ENCODE data around the gene CAMKV.
A peak's percentile ranks its signal among the peaks of the same experiment; 100 is the strongest.

The CAMKV gene

GRCh38 chr3:49899815-49900214, 30.1 kb upstream of the CAMKV start:
- no peaks in the 10 kb centered on the region for H3K9me3 ChIP-seq (ENCODE audit: severe bottlenecking)
- H3K36me3 ChIP-seq: no peaks in the 10 kb centered on the region
- no peaks in the 10 kb centered on the region for H3K27me3 ChIP-seq (ENCODE audit: insufficient read depth, low read depth, severe bottlenecking)
- peak; percentile 63 for DNase-seq
- TF ChIP-seq, protein P1, sequence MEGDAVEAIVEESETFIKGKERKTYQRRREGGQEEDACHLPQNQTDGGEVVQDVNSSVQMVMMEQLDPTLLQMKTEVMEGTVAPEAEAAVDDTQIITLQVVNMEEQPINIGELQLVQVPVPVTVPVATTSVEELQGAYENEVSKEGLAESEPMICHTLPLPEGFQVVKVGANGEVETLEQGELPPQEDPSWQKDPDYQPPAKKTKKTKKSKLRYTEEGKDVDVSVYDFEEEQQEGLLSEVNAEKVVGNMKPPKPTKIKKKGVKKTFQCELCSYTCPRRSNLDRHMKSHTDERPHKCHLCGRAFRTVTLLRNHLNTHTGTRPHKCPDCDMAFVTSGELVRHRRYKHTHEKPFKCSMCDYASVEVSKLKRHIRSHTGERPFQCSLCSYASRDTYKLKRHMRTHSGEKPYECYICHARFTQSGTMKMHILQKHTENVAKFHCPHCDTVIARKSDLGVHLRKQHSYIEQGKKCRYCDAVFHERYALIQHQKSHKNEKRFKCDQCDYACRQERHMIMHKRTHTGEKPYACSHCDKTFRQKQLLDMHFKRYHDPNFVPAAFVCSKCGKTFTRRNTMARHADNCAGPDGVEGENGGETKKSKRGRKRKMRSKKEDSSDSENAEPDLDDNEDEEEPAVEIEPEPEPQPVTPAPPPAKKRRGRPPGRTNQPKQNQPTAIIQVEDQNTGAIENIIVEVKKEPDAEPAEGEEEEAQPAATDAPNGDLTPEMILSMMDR (IDR thresholded peaks at IDR 0.05; ENCODE audit: low read depth, low read length): peak; percentile 83
- no peak overlapping the region for H3K4me3 ChIP-seq (ENCODE audit: low read depth, low read length)
- no peak overlapping the region for H3K27ac ChIP-seq

- Histone ChIP-seq H3K27ac (no peak overlapping the region), H3K36me3 (no peaks in the 10 kb centered on the region), H3K4me3 (ENCODE audit: low read depth, low read length) (no peak overlapping the region), H3K27me3 (ENCODE audit: insufficient read depth, low read depth, severe bottlenecking) (no peaks in the 10 kb centered on the region), H3K9me3 (ENCODE audit: severe bottlenecking) (no peaks in the 10 kb centered on the region)
- no peak for DNase-seq
- TF ChIP-seq, protein P1 (IDR thresholded peaks at IDR 0.05; ENCODE audit: low read depth, low read length): peak; percentile 36
These were observed 29.3 kb upstream of the CAMKV start for GRCh38 chr3:49898991-49899390.

DNA sequence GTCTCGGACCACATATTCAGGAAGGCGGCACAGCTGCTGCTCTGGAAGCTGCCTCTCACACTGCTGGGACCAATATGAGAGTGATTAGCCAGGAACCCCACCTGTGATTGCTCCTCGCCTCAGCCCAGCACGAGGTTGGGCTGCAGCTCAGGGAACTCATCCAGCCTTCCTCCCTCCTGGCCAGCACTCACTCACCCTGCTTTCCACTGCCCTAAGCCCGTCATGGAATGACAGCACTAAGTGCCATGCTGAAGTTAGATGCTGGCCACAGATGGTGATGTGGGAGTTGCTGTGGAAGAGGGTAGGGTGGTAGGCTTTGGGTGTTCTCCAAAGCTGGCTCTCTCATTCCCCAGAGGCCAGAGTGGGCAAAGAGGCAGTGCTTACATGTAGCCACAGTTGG, 26.6 kb upstream of the CAMKV start:
- no peak overlapping the region for H3K27ac ChIP-seq
- TF ChIP-seq, protein P1 (IDR thresholded peaks at IDR 0.05; ENCODE audit: low read depth, low read length): no peak
- no peak for DNase-seq

GRCh38 chr3:49895791-49896190, 26.1 kb upstream of the CAMKV start:
- Histone ChIP-seq H3K36me3 (no peaks in the 10 kb centered on the region), H3K27me3 (ENCODE audit: insufficient read depth, low read depth, severe bottlenecking) (no peaks in the 10 kb centered on the region), H3K9me3 (ENCODE audit: severe bottlenecking) (no peaks in the 10 kb centered on the region), H3K4me3 (ENCODE audit: low read depth, low read length) (no peak overlapping the region), H3K27ac (no peak overlapping the region)
- DNase-seq: no peak
- TF ChIP-seq, protein P1 (IDR thresholded peaks at IDR 0.05; ENCODE audit: low read depth, low read length): no peak

More for the DNA sequence above, 26.6 kb upstream of the CAMKV start:
- Histone ChIP-seq H3K4me3 (ENCODE audit: low read depth, low read length) (no peak overlapping the region), H3K9me3 (ENCODE audit: severe bottlenecking) (no peaks in the 10 kb centered on the region), H3K27me3 (ENCODE audit: insufficient read depth, low read depth, severe bottlenecking) (no peaks in the 10 kb centered on the region), H3K36me3 (no peaks in the 10 kb centered on the region)

GRCh38 chr3:49889296-49889695, 19.6 kb upstream of the CAMKV start:
- Histone ChIP-seq H3K36me3 (no peaks in the 10 kb centered on the region), H3K4me3 (ENCODE audit: low read depth, low read length) (no peak overlapping the region), H3K9me3 (ENCODE audit: severe bottlenecking) (no peaks in the 10 kb centered on the region), H3K27ac (peak overlapping the region; percentile 55), H3K27me3 (ENCODE audit: insufficient read depth, low read depth, severe bottlenecking) (no peaks in the 10 kb centered on the region)
- TF ChIP-seq, protein P1 (IDR thresholded peaks at IDR 0.05; ENCODE audit: low read depth, low read length): no peak
- no peak for DNase-seq

GRCh38 chr3:49886922-49887265, 17.2 kb upstream of the CAMKV start:
- no peaks in the 10 kb centered on the region for H3K36me3 ChIP-seq
- TF ChIP-seq, protein P1 (IDR thresholded peaks at IDR 0.05; ENCODE audit: low read depth, low read length): no peak
- no peaks in the 10 kb centered on the region for H3K9me3 ChIP-seq (ENCODE audit: severe bottlenecking)
- H3K27ac ChIP-seq: no peak overlapping the region
- DNase-seq: no peak
- no peak overlapping the region for H3K4me3 ChIP-seq (ENCODE audit: low read depth, low read length)
- no peaks in the 10 kb centered on the region for H3K27me3 ChIP-seq (ENCODE audit: insufficient read depth, low read depth, severe bottlenecking)
